Activated T-cell treated with anti-CD3 and anti-CD28 coated beads for 48 hours (primary cell): ENCODE results near the gene ZNF281.
"Not testable (repeated sequence)": the region's sequence is repeated elsewhere in the genome, so short reads cannot be mapped to it uniquely, and the experiment has no call there.

Experiments used
- DNase-seq: peaks from one replicate; pipeline ENCODE4 v3.0.0-alpha.2; 2020; ENCODE audit warnings: low read depth

The ZNF281 gene

GRCh38 chr1:200429221-200429751, 19.4 kb upstream of the ZNF281 start:
- DNase-seq: no peak

- no peak for DNase-seq
Measured at GRCh38 chr1:200428482-200429205, 18.8 kb upstream of the ZNF281 start.

- DNase-seq: no peak
Measured at GRCh38 chr1:200427744-200428143, 17.9 kb upstream of the ZNF281 start.

- no peak for DNase-seq
Measured at GRCh38 chr1:200426196-200426595, 16.4 kb upstream of the ZNF281 start.

- no peak for DNase-seq
Measured at GRCh38 chr1:200423235-200423634, 13.4 kb upstream of the ZNF281 start.

- DNase-seq: no peak
Measured at GRCh38 chr1:200422211-200422610, 12.4 kb upstream of the ZNF281 start.

- DNase-seq: no peak
Measured at GRCh38 chr1:200415789-200416593, 6.2 kb upstream of the ZNF281 start.

GRCh38 chr1:200415227-200415626, 5.4 kb upstream of the ZNF281 start:
- no peak for DNase-seq

- no peak for DNase-seq
Measured at GRCh38 chr1:200414657-200415056, 4.8 kb upstream of the ZNF281 start.

GRCh38 chr1:200413766-200414165, 3.9 kb upstream of the ZNF281 start:
- not testable (repeated sequence) for DNase-seq

- no peak for DNase-seq
Measured at GRCh38 chr1:200411406-200412257, 1.8 kb upstream of the ZNF281 start.

- no peak for DNase-seq
Measured at GRCh38 chr1:200410566-200410878, 686 bp upstream of the ZNF281 start.

- peak; percentile 39 for DNase-seq
Measured at GRCh38 chr1:200409203-200409760, 554 bp downstream of the ZNF281 start.

- no peak for DNase-seq
Measured at GRCh38 chr1:200406161-200406797, 3.6 kb downstream of the ZNF281 start.

GRCh38 chr1:200405264-200405663, 4.6 kb downstream of the ZNF281 start:
- DNase-seq: no peak

GRCh38 chr1:200401708-200402107, 8.1 kb downstream of the ZNF281 start:
- DNase-seq: no peak

GRCh38 chr1:200401263-200401662, 8.6 kb downstream of the ZNF281 start:
- DNase-seq: no peak

- DNase-seq: no peak
Measured at GRCh38 chr1:200400556-200400955, 9.3 kb downstream of the ZNF281 start.

- no peak for DNase-seq
Measured at GRCh38 chr1:200399860-200400259, 10.0 kb downstream of the ZNF281 start.

- no peak for DNase-seq
Measured at GRCh38 chr1:200398373-200398772, 11.5 kb downstream of the ZNF281 start.

- DNase-seq: no peak
Measured at GRCh38 chr1:200392625-200393185, 17.1 kb downstream of the ZNF281 start.
